SK-N-SH treated with all-trans-retinoic acid at 6 μM for 48 hours (cell line): ENCODE measurements around the gene EXTL1.

ENCODE experiments used
- ARNTL ChIP-seq: fragments of 450-650 bp; formaldehyde crosslinking; IDR thresholded peaks from 2 replicates; pipeline ENCODE4 v1.5.0; 2020; ENCODE audit warnings: low read depth, mild to moderate bottlenecking, moderate library complexity, borderline replicate concordance
- ESRRG ChIP-seq: fragments of 250-450 bp; sonication (Bioruptor Pico); IDR thresholded peaks from 2 replicates; pipeline ENCODE4 v1.6.1; 2021; ENCODE audit warnings: mild to moderate bottlenecking
- SNAI2 ChIP-seq: fragments of 250-450 bp; sonication (Bioruptor Pico); IDR thresholded peaks from 2 replicates; pipeline ENCODE4 v1.5.0; 2020; ENCODE audit warnings: mild to moderate bottlenecking, moderate library complexity
- TCF4 ChIP-seq: fragments of 250-450 bp; sonication (Bioruptor Pico); IDR thresholded peaks from 2 replicates; pipeline ENCODE4 v1.8.0; 2021; ENCODE audit warnings: mild to moderate bottlenecking, moderate library complexity, borderline replicate concordance
- ZFP3 ChIP-seq: fragments of 250-450 bp; sonication (Bioruptor Pico); IDR thresholded peaks from 2 replicates; pipeline ENCODE4 v1.5.0; 2020; ENCODE audit warnings: mild to moderate bottlenecking, moderate library complexity
- TF ChIP-seq, protein P1 (sequence below): fragments of 250-450 bp; sonication (Bioruptor Pico); IDR thresholded peaks from 2 replicates; pipeline ENCODE4 v1.8.0; 2020; ENCODE audit warnings: mild to moderate bottlenecking, moderate library complexity, borderline replicate concordance

GRCh38 chr1:26064553-26064952 lies 43.0 kb downstream of the EXTL1 start:
- TF ChIP-seq ESRRG (no peak), ARNTL (no peak), ZFP3 (CRISPR knock-in tag) (no peak), TCF4 (CRISPR knock-in tag) (no peak), SNAI2 (no peak)
- TF ChIP-seq, protein P1, sequence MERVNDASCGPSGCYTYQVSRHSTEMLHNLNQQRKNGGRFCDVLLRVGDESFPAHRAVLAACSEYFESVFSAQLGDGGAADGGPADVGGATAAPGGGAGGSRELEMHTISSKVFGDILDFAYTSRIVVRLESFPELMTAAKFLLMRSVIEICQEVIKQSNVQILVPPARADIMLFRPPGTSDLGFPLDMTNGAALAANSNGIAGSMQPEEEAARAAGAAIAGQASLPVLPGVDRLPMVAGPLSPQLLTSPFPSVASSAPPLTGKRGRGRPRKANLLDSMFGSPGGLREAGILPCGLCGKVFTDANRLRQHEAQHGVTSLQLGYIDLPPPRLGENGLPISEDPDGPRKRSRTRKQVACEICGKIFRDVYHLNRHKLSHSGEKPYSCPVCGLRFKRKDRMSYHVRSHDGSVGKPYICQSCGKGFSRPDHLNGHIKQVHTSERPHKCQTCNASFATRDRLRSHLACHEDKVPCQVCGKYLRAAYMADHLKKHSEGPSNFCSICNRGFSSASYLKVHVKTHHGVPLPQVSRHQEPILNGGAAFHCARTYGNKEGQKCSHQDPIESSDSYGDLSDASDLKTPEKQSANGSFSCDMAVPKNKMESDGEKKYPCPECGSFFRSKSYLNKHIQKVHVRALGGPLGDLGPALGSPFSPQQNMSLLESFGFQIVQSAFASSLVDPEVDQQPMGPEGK (CRISPR knock-in tag) = no peak
